AML-193 (cell line): ENCODE results near the gene C19orf38.
"Not testable (repeated sequence)": the region's sequence is repeated elsewhere in the genome, so short reads cannot be mapped to it uniquely, and the experiment has no call there.

Experiments
- DNase-seq, 2 experiments: peaks; one replicate each; lab custom pipeline; 2025; lab: John Stamatoyannopoulos, UW

C19orf38 gene

GRCh38 chr19:10876459-10877240, 28.4 kb downstream of the C19orf38 start:
- DNase-seq: no peak

GRCh38 chr19:10877608-10878007, 29.4 kb downstream of the C19orf38 start:
- DNase-seq: not testable (repeated sequence)

- DNase-seq: no peak
Measured at GRCh38 chr19:10878253-10878652, 30.0 kb downstream of the C19orf38 start.

GRCh38 chr19:10881403-10882107, 33.3 kb downstream of the C19orf38 start:
- no peak for DNase-seq

- DNase-seq: no peak
Measured at GRCh38 chr19:10882108-10882457, 33.9 kb downstream of the C19orf38 start.

GRCh38 chr19:10884274-10884673, 36.1 kb downstream of the C19orf38 start:
- DNase-seq: no peak

GRCh38 chr19:10885201-10886169, 37.3 kb downstream of the C19orf38 start:
- no peak for DNase-seq

GRCh38 chr19:10887616-10888367, 39.6 kb downstream of the C19orf38 start:
- no peak for DNase-seq

GRCh38 chr19:10888421-10888866, 40.2 kb downstream of the C19orf38 start:
- DNase-seq: no peak

GRCh38 chr19:10889880-10890279, 41.7 kb downstream of the C19orf38 start:
- DNase-seq: no peak

- DNase-seq: no peak
Measured at GRCh38 chr19:10891405-10892086, 43.3 kb downstream of the C19orf38 start.

GRCh38 chr19:10892256-10892655, 44.0 kb downstream of the C19orf38 start:
- DNase-seq: no peak

GRCh38 chr19:10894911-10895213, 46.6 kb downstream of the C19orf38 start:
- no peak for DNase-seq

GRCh38 chr19:10895363-10895762, 47.1 kb downstream of the C19orf38 start:
- no peak for DNase-seq

- DNase-seq: no peak
Measured at GRCh38 chr19:10895920-10896319, 47.7 kb downstream of the C19orf38 start.

GRCh38 chr19:10896851-10897526, 48.8 kb downstream of the C19orf38 start:
- DNase-seq: no peak

GRCh38 chr19:10898633-10899032, 50.4 kb downstream of the C19orf38 start:
- no peak for DNase-seq

GRCh38 chr19:10899151-10899653, 51.0 kb downstream of the C19orf38 start:
- DNase-seq: no peak

- no peak for DNase-seq
Measured at GRCh38 chr19:10907925-10908324, 59.7 kb downstream of the C19orf38 start.

GRCh38 chr19:10908380-10908960, 60.3 kb downstream of the C19orf38 start:
- no peak for DNase-seq
